Lower lobe of right lung (tissue), 2 donors: ENCODE data around the gene PIK3C2B. TPM values are rescaled to one million over a fixed set of nuclear protein-coding genes. Genes with fewer than 3 reads are reported as not detected.

ENCODE experiments used
- ATAC-seq, 2 donors: fragments of 200-7000 bp; cut with Tn5 transposase; one replicate each; pipeline ENCODE4 v1.9.1; 2020 to 2022; ENCODE audit warnings: mild to moderate bottlenecking in 2 of 2, moderate library complexity in 2 of 2
- DNase-seq: peaks from one replicate; pipeline ENCODE4 v3.0.0-alpha.2; 2020
- H3K27ac ChIP-seq: fragments of 200-600 bp; one replicate; pipeline ENCODE4 v1.8.0; 2022
- H3K27me3 ChIP-seq: fragments of 200-600 bp; one replicate; pipeline ENCODE4 v1.8.0; 2022; ENCODE audit warnings: low read depth
- H3K36me3 ChIP-seq: fragments of 200-600 bp; one replicate; pipeline ENCODE4 v1.8.0; 2022; ENCODE audit warnings: mild to moderate bottlenecking
- H3K4me1 ChIP-seq: fragments of 200-600 bp; one replicate; pipeline ENCODE4 v1.8.0; 2022
- H3K4me3 ChIP-seq: fragments of 200-600 bp; one replicate; pipeline ENCODE4 v1.8.0; 2022; ENCODE audit warnings: mild to moderate bottlenecking
- H3K9me3 ChIP-seq: fragments of 200-600 bp; one replicate; pipeline ENCODE4 v1.8.0; 2022
- intact Hi-C: fragments of 100-400 bp; cut with DNase I; formaldehyde crosslinking; loops from one replicate; pipeline ENCODE4 v1.11.0; 2022
- total RNA-seq: library from RNA; stranded (reverse); fragmentation: NEBNext Ultra II Directional; extraction: Animal tissue kit (Norgen Biotek cat#: 25700); gene quantifications from one replicate; pipeline ENCODE4 v1.2.1, GENCODE V29; 2021
- TF ChIP-seq, protein P1 (sequence below): fragments of 200-600 bp; IDR thresholded peaks from one replicate; pipeline ENCODE4 v1.8.0; 2022; ENCODE audit warnings: antibody characterized with exemption, mild to moderate bottlenecking
- donor health status: DM: no; HTN: yes; CAD: no; lungs with severe emphysema.

PIK3C2B gene
- total RNA-seq, 1 donor from 2014 or later: 50.5 TPM

DNA sequence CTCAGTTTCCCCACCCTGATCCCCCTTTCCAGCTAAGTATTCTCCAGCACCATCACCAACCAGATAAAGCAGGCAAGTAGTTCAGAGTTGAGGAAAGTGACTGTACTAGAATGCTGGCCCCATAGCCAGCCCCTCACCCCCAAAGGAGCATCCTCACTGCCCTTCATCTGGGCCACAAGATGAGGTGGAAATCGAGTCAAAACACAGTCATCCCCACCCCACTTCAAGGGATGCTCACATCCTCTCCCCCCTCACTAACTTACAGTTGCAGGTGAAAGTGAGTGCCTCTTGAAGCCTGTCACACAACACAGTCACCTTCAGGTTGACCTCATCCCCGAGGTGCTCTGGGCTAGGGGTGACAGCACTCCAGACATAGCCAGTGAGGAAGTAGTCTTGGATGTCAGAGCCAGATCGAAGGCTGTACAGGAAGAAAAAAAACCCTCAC lies 30.4 kb downstream of the PIK3C2B start:
- intact Hi-C loops: no loop called here
- TF ChIP-seq, protein P1, sequence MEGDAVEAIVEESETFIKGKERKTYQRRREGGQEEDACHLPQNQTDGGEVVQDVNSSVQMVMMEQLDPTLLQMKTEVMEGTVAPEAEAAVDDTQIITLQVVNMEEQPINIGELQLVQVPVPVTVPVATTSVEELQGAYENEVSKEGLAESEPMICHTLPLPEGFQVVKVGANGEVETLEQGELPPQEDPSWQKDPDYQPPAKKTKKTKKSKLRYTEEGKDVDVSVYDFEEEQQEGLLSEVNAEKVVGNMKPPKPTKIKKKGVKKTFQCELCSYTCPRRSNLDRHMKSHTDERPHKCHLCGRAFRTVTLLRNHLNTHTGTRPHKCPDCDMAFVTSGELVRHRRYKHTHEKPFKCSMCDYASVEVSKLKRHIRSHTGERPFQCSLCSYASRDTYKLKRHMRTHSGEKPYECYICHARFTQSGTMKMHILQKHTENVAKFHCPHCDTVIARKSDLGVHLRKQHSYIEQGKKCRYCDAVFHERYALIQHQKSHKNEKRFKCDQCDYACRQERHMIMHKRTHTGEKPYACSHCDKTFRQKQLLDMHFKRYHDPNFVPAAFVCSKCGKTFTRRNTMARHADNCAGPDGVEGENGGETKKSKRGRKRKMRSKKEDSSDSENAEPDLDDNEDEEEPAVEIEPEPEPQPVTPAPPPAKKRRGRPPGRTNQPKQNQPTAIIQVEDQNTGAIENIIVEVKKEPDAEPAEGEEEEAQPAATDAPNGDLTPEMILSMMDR: no peak
- H3K27ac ChIP-seq: peak overlapping the region; percentile 67
- H3K9me3 ChIP-seq: no peaks in the 10 kb centered on the region
- H3K36me3 ChIP-seq: peaks cover 57% of the 10 kb centered on the region
- H3K4me1 ChIP-seq: peaks cover 79% of the 10 kb centered on the region
- no peaks in the 10 kb centered on the region for H3K27me3 ChIP-seq
- ATAC-seq (no peak), DNase-seq (no peak)
- no peak overlapping the region for H3K4me3 ChIP-seq

DNA sequence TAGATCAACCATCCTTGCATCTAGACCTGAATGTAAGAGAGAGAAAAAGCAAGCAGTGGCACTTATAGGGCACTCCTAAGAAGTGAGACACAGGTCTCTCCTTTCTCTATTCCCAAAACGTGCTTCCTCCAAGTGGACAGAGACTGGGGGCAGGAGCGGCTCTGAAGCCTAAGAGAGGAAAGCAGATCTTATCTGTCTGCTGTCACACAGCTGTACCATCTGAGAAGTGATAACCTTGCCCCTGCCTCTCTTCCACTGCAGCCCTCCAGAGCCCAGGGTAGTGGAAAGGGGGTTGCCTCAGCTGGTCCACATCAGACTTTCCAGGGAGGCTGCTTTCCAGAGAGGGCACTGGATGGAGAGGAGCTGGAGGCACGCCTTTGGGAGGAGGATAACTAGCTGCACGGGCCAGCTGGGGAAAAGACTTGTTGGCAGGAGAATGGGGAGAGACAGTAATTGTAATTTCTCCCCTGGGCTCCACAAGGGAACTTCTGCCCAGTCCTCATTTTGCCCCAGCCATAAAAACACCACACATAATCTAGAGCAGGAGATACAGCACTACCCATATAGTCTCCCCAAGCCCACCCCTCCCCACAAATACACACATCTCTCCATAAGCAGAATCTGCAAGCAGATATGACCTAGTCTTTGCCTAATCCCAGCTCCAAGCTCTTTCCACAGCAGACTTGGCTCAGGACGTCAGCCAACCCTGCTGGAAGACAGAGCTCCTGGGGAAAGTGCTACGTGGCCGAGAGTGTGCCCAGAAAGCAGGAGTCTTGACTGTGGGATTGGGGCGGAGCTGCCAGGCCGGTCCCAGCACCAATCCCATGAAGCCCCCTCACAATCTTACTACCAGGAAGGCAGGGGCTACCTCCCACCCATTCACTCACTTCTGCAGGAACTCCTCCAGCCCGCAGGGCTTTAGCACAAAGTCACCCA lies 31.2 kb downstream of the PIK3C2B start:
- no peaks in the 10 kb centered on the region for H3K9me3 ChIP-seq
- ATAC-seq (no peak), DNase-seq (no peak)
- no peaks in the 10 kb centered on the region for H3K27me3 ChIP-seq
- H3K27ac ChIP-seq: peak overlapping the region; percentile 67
- H3K4me3 ChIP-seq: no peak overlapping the region
- intact Hi-C loops: no loop called here
- H3K36me3 ChIP-seq: peaks cover 55% of the 10 kb centered on the region
- TF ChIP-seq, protein P1: no peak
- peaks cover 79% of the 10 kb centered on the region for H3K4me1 ChIP-seq

DNA sequence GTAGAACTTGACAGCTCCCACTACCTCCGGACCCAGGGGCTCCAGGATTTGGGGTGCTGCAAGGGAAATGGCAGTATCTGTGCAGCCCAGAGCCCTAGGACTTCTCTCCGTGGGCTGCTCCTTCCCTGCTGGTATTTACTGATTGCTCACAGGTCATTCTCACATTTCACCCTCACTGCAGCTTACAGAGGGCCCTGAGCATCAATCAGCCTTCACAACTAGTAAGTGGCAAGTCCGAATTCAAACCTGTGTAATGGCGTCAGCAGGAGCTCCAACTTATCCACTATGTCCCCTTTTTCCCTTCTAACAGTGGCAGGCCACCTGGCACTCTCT lies 32.4 kb downstream of the PIK3C2B start:
- peaks cover 76% of the 10 kb centered on the region for H3K4me1 ChIP-seq
- no peak overlapping the region for H3K4me3 ChIP-seq
- H3K27me3 ChIP-seq: no peaks in the 10 kb centered on the region
- peak overlapping the region; percentile 67 for H3K27ac ChIP-seq
- ATAC-seq (no peak), DNase-seq (no peak)
- peaks cover 56% of the 10 kb centered on the region for H3K36me3 ChIP-seq
- TF ChIP-seq, protein P1: no peak
- H3K9me3 ChIP-seq: no peaks in the 10 kb centered on the region
- intact Hi-C loops: no loop called here

DNA sequence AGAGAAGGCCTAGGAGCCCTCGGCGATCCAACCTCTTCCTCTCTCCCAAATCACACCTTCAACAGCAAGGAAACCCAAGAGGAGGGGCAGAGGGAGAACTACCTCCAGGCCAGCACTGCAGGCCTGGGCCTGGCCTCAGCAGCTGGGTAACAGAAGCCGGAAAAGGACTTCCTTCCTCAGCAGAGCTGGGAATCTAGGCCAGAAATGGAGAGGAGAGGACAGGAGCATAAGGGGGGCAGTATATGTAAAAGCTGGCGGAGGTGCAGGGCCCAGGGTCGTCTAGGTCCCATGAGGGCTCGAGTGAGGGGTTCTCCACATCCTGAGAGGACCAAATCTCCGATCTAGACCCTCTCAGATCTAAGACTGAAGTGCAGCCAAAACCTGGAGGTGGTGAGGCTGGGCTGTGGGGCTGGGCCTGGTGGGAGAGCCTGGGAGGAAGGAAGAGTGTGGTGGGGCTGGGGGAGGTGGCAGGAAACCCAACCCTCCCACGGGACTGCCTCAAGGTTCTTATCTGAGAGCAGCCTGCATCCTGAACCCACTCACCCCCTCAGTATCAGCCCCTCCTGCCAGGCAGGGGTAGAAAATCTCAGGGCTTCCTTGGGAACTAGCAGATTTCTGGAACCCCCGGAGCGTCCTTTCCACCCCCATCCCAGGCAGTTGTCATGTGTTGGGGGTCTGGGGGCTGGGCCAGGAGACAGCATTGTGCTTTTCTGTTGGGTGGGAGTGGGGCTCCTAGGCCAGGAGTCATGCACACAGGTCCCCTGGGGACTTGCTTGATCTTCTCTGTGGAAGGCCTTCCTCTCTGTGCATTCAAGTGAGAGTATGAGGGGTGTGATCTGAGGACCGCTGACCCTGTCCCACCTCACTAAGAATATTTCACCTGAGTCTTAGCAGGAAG lies 33.0 kb downstream of the PIK3C2B start:
- Histone ChIP-seq H3K27ac (peak overlapping the region; percentile 67), H3K9me3 (no peaks in the 10 kb centered on the region), H3K36me3 (peaks cover 59% of the 10 kb centered on the region), H3K4me1 (peaks cover 70% of the 10 kb centered on the region), H3K27me3 (no peaks in the 10 kb centered on the region), H3K4me3 (no peak overlapping the region)
- DNase-seq (no peak), ATAC-seq (peak; percentile 64 to 68)
- intact Hi-C loops: no loop called here
- TF ChIP-seq, protein P1: no peak

DNA sequence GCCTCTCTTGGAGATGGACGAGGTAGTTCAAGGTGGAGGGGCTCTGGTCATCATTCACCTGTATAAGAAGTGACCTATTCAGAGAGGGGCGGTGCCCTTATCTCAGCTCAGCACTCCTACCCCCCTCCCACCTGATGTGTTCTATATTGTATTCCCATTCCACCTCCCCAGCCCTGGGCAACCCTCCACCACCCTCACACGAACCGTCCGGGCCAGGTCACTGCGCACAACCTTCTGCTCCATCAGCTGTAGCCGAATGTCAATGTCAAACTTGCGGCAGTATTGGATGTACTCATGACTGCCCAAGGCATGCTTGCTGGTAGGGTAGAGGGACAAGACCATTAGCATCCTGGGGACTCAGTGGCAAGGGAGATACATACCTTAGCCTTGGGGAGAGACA lies 34.3 kb downstream of the PIK3C2B start:
- no peak overlapping the region for H3K4me3 ChIP-seq
- TF ChIP-seq, protein P1: no peak
- DNase-seq (no peak), ATAC-seq (no peak)
- H3K36me3 ChIP-seq: peaks cover 66% of the 10 kb centered on the region
- H3K9me3 ChIP-seq: no peaks in the 10 kb centered on the region
- H3K27me3 ChIP-seq: no peaks in the 10 kb centered on the region
- intact Hi-C loops: no loop called here
- peaks cover 58% of the 10 kb centered on the region for H3K4me1 ChIP-seq
- H3K27ac ChIP-seq: peak overlapping the region; percentile 67
